Nephron progenitor cell (in vitro differentiated cells): ENCODE results near the gene CCDC192.
A peak's percentile ranks its signal among the peaks of the same experiment; 100 is the strongest.

Experiments used
- DNase-seq: peaks from one replicate; pipeline ENCODE4 v3.0.0; 2021
- H3K27ac Mint-ChIP-seq: 2 replicates; pipeline ENCODE4 v1.8.0; 2021; ENCODE audit warnings: mild to moderate bottlenecking, moderate library complexity, mixed read lengths
- H3K27me3 Mint-ChIP-seq: 2 replicates; pipeline ENCODE4 v1.8.0; 2021; ENCODE audit warnings: mild to moderate bottlenecking, low read depth, mixed read lengths; ENCODE audit not compliant: poor library complexity
- H3K36me3 Mint-ChIP-seq: 2 replicates; pipeline ENCODE4 v1.8.0; 2021; ENCODE audit warnings: low read depth, mixed read lengths
- H3K4me1 Mint-ChIP-seq: 2 replicates; pipeline ENCODE4 v1.8.0; 2021; ENCODE audit warnings: mixed read lengths
- H3K4me3 Mint-ChIP-seq: 2 replicates; pipeline ENCODE4 v1.8.0; 2021; ENCODE audit warnings: mild to moderate bottlenecking, moderate library complexity, mixed read lengths
- H3K9me3 Mint-ChIP-seq: 2 replicates; pipeline ENCODE4 v1.8.0; 2021; ENCODE audit warnings: mild to moderate bottlenecking, moderate library complexity, mixed read lengths
- CTCF ChIP-seq: fragments of 200-600 bp; sonication (generic); IDR thresholded peaks from 2 replicates; pipeline ENCODE4 v1.5.0; 2021; ENCODE audit warnings: antibody characterized with exemption

CCDC192 gene

DNA sequence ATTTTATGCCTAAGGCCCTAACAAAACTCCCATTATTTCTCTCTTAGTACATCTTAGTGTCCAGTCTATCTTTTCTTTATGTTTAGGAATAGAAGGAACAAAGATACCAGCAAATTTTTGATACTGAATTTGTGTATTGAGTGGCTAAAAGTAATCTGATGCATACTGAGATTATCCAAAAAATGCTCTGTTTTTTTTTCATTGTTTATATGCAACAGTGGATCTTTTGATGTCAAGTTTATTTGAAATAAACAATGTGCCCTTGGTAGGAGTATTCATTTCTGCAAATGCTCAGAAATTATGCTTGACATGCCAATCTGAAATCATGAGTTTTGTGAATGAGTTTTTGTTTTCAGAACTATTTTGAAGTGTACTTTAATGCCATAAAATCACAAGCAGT lies 58.7 kb downstream of the CCDC192 start:
- H3K36me3 Mint-ChIP-seq = no peaks in the 10 kb centered on the region

GRCh38 chr5:127762412-127762811 lies 59.2 kb downstream of the CCDC192 start:
- no peaks in the 10 kb centered on the region for H3K9me3 Mint-ChIP-seq
- no peak for TF ChIP-seq CTCF
- no peaks in the 10 kb centered on the region for H3K27me3 Mint-ChIP-seq
- H3K36me3 Mint-ChIP-seq = no peaks in the 10 kb centered on the region
- H3K4me1 Mint-ChIP-seq = peaks cover 37% of the 10 kb centered on the region
- no peak for DNase-seq
- H3K4me3 Mint-ChIP-seq = no peak overlapping the region
- no peak overlapping the region for H3K27ac Mint-ChIP-seq

More for the DNA sequence above, 58.7 kb downstream of the CCDC192 start:
- no peak for TF ChIP-seq CTCF
- DNase-seq = no peak
- Mint-ChIP-seq H3K4me3 (no peak overlapping the region), H3K27me3 (no peaks in the 10 kb centered on the region), H3K9me3 (no peaks in the 10 kb centered on the region), H3K27ac (no peak overlapping the region), H3K4me1 (peaks cover 31% of the 10 kb centered on the region)

GRCh38 chr5:127766676-127767335 lies 63.6 kb downstream of the CCDC192 start:
- DNase-seq = no peak
- Mint-ChIP-seq H3K27me3 (peaks cover 3% of the 10 kb centered on the region), H3K4me3 (no peak overlapping the region), H3K9me3 (no peaks in the 10 kb centered on the region), H3K36me3 (no peaks in the 10 kb centered on the region), H3K4me1 (peaks cover 26% of the 10 kb centered on the region), H3K27ac (peak overlapping the region; percentile 46)
- no peak for TF ChIP-seq CTCF

- Mint-ChIP-seq H3K4me3 (no peak overlapping the region), H3K27me3 (peaks cover 3% of the 10 kb centered on the region), H3K4me1 (peaks cover 21% of the 10 kb centered on the region), H3K36me3 (no peaks in the 10 kb centered on the region), H3K9me3 (no peaks in the 10 kb centered on the region), H3K27ac (no peak overlapping the region)
- no peak for TF ChIP-seq CTCF
- no peak for DNase-seq
Observed at GRCh38 chr5:127769386-127769785, 66.2 kb downstream of the CCDC192 start.

DNA sequence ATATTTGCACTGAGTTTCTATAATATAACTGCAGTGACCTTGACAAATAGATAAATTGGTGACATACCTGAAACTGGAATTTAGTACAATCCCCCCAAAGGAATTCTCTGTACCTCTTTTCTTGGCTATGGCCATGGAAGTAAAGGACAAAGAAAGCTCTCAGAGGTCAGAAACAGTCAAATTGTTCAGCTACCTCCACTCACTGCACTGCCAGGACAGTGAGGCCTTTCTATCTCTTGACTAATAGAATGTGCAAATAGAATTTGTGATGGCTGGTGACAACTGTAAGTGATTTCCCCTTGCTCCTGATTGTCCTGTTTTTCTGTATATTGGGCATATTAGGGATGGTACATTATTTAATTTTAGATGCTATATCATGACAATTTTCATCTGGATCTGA lies 67.1 kb downstream of the CCDC192 start:
- peaks cover 4% of the 10 kb centered on the region for H3K9me3 Mint-ChIP-seq
- no peak for DNase-seq

More for the DNA sequence above, 67.1 kb downstream of the CCDC192 start:
- Mint-ChIP-seq H3K4me1 (peaks cover 21% of the 10 kb centered on the region), H3K4me3 (no peak overlapping the region), H3K27ac (no peak overlapping the region), H3K36me3 (no peaks in the 10 kb centered on the region), H3K27me3 (peaks cover 3% of the 10 kb centered on the region)
- no peak for TF ChIP-seq CTCF
